Panc1 (cell line): ENCODE results near the gene FAM149A. TPM values are rescaled to one million over a fixed set of nuclear protein-coding genes. Genes with fewer than 3 reads are reported as not detected.

Source experiments
- ATAC-seq: fragments of 200-7000 bp; cut with Tn5 transposase; 2 replicates; pipeline ENCODE4 v1.9.1; 2020; ENCODE audit warnings: mild to moderate bottlenecking, moderate library complexity
- BruUV-seq: library from RNA; stranded (reverse); fragments of 400-500 nt; replicated peaks from 2 replicates; lab custom pipeline; 2021; lab: Mats Ljungman, UMichigan
- CTCF ChIA-PET: fragments of 300-600 bp; sonication (Branson Sonifier 250); formaldehyde crosslinking; loops from one replicate; lab custom pipeline; 2022; ENCODE audit warnings: antibody characterized with exemption; lab: Charles Lee
- POLR2A ChIA-PET: fragments of 300-600 bp; sonication (Branson Sonifier 250); formaldehyde crosslinking; loops from one replicate; lab custom pipeline; 2022; ENCODE audit warnings: antibody characterized with exemption; lab: Charles Lee
- DNase-seq: peaks from one replicate; pipeline ENCODE4 v3.0.0-alpha.2; 2010; ENCODE audit warnings: low read depth, low spot score
- H3K27ac ChIP-seq: 2 replicates; pipeline ENCODE4 v1.5.1; 2011; ENCODE audit warnings: mild to moderate bottlenecking, low read length, inconsistent platforms
- H3K27me3 ChIP-seq: fragments of 200-500 bp; sonication (Bioruptor generic); 2 replicates; pipeline ENCODE4 v1.6.0; 2014; ENCODE audit warnings: low read length, inconsistent platforms; ENCODE audit not compliant: control insufficient read depth, insufficient read depth
- H3K36me3 ChIP-seq: fragments of 200-500 bp; sonication (Bioruptor generic); 2 replicates; pipeline ENCODE4 v1.5.1; 2014; ENCODE audit warnings: inconsistent platforms, mild to moderate bottlenecking, low read length, moderate library complexity; ENCODE audit not compliant: control insufficient read depth, insufficient read depth
- H3K4me1 ChIP-seq: 2 replicates; pipeline ENCODE4 v1.5.1; 2011; ENCODE audit warnings: inconsistent platforms, mild to moderate bottlenecking, low read length, moderate library complexity; ENCODE audit not compliant: control insufficient read depth, insufficient read depth
- H3K4me3 ChIP-seq, 2 experiments: 2 replicates each; pipeline ENCODE4 v1.5.1; 2011 to 2012; ENCODE audit warnings: low read depth in 2 of 2, low read length in 2 of 2, mild to moderate bottlenecking in 2 of 2, inconsistent platforms in 1 of 2, moderate library complexity in 1 of 2
- H3K9me3 ChIP-seq: fragments of 200-500 bp; sonication (Bioruptor generic); 2 replicates; pipeline ENCODE4 v1.5.1; 2014; ENCODE audit warnings: low read depth, mild to moderate bottlenecking, inconsistent platforms, low read length, moderate library complexity; ENCODE audit not compliant: control insufficient read depth, insufficient read depth
- POLR2AphosphoS5 ChIP-seq: IDR thresholded peaks from 2 replicates; pipeline ENCODE4 v1.6.1; 2012; ENCODE audit warnings: mild to moderate bottlenecking, low read depth, low read length, moderate library complexity
- SIN3A ChIP-seq: IDR thresholded peaks from 2 replicates; pipeline ENCODE4 v1.6.1; 2012; ENCODE audit warnings: low read depth, mild to moderate bottlenecking, low read length, moderate library complexity, borderline replicate concordance; ENCODE audit not compliant: insufficient read depth
- TCF7L2 ChIP-seq: IDR thresholded peaks from 2 replicates; pipeline ENCODE4 v1.6.1; 2011; ENCODE audit warnings: mild to moderate bottlenecking, low read depth, low read length, inconsistent platforms
- in situ Hi-C: cut with HindIII; loops from 2 replicates; pipeline ENCODE4 v1.10.0; 2016; ENCODE audit warnings: low sequenced_read_pairs, low pct_unique_long_range_greater_than_20kb
- intact Hi-C: fragments of 100-400 bp; cut with micrococcal nuclease; formaldehyde crosslinking; loops from one replicate; pipeline ENCODE4 v1.10.0; 2022; ENCODE audit not compliant: unreplicated experiment
- total RNA-seq: library from RNA; stranded (reverse); gene quantifications from one replicate; pipeline ENCODE4 v1.2.1, GENCODE V29; 2021; ENCODE audit not compliant: unreplicated experiment
- TF ChIP-seq, protein P1 (sequence below), 2 experiments: IDR thresholded peaks; 2 replicates each; pipeline ENCODE4 v1.6.1; 2011 to 2012; ENCODE audit warnings: low read depth in 2 of 2, control low read depth in 1 of 2, low read length in 1 of 2, mild to moderate bottlenecking in 1 of 2, moderate library complexity in 1 of 2; ENCODE audit not compliant: insufficient read depth in 1 of 2
- TF ChIP-seq, protein P2 (sequence below): fragments of 450-650 bp; IDR thresholded peaks from 2 replicates; pipeline ENCODE4 v1.5.1; 2017; ENCODE audit warnings: mild to moderate bottlenecking

The FAM149A gene
- total RNA-seq, 1 experiment from 2014 or later, result 0.13 TPM

GRCh38 chr4:186088523-186088922, 16.0 kb upstream of the FAM149A start:
- Histone ChIP-seq H3K27me3 (no peaks in the 10 kb centered on the region), H3K27ac (no peak overlapping the region), H3K36me3 (no peaks in the 10 kb centered on the region), H3K9me3 (no peaks in the 10 kb centered on the region), H3K4me3 (no peak overlapping the region), H3K4me1 (no peaks in the 10 kb centered on the region)
- DNase-seq (no peak), ATAC-seq (no peak)
- CTCF ChIA-PET, result no interaction called here
- POLR2A ChIA-PET, result no interaction called here
- in situ Hi-C loops, result no loop called here
- TF ChIP-seq TCF7L2, result no peak
- TF ChIP-seq, protein P1, sequence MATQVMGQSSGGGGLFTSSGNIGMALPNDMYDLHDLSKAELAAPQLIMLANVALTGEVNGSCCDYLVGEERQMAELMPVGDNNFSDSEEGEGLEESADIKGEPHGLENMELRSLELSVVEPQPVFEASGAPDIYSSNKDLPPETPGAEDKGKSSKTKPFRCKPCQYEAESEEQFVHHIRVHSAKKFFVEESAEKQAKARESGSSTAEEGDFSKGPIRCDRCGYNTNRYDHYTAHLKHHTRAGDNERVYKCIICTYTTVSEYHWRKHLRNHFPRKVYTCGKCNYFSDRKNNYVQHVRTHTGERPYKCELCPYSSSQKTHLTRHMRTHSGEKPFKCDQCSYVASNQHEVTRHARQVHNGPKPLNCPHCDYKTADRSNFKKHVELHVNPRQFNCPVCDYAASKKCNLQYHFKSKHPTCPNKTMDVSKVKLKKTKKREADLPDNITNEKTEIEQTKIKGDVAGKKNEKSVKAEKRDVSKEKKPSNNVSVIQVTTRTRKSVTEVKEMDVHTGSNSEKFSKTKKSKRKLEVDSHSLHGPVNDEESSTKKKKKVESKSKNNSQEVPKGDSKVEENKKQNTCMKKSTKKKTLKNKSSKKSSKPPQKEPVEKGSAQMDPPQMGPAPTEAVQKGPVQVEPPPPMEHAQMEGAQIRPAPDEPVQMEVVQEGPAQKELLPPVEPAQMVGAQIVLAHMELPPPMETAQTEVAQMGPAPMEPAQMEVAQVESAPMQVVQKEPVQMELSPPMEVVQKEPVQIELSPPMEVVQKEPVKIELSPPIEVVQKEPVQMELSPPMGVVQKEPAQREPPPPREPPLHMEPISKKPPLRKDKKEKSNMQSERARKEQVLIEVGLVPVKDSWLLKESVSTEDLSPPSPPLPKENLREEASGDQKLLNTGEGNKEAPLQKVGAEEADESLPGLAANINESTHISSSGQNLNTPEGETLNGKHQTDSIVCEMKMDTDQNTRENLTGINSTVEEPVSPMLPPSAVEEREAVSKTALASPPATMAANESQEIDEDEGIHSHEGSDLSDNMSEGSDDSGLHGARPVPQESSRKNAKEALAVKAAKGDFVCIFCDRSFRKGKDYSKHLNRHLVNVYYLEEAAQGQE (IDR thresholded peaks at IDR 0.05; ENCODE audit: insufficient read depth in 1 of 2, low read depth in 2 of 2, low read length in 1 of 2), result no peak
- TF ChIP-seq SIN3A, result no peak
- TF ChIP-seq, protein P2, sequence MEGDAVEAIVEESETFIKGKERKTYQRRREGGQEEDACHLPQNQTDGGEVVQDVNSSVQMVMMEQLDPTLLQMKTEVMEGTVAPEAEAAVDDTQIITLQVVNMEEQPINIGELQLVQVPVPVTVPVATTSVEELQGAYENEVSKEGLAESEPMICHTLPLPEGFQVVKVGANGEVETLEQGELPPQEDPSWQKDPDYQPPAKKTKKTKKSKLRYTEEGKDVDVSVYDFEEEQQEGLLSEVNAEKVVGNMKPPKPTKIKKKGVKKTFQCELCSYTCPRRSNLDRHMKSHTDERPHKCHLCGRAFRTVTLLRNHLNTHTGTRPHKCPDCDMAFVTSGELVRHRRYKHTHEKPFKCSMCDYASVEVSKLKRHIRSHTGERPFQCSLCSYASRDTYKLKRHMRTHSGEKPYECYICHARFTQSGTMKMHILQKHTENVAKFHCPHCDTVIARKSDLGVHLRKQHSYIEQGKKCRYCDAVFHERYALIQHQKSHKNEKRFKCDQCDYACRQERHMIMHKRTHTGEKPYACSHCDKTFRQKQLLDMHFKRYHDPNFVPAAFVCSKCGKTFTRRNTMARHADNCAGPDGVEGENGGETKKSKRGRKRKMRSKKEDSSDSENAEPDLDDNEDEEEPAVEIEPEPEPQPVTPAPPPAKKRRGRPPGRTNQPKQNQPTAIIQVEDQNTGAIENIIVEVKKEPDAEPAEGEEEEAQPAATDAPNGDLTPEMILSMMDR, result no peak
- TF ChIP-seq POLR2AphosphoS5, result no peak
- intact Hi-C loops, result no loop called here
- BruUV-seq, result no TSS peak

DNA sequence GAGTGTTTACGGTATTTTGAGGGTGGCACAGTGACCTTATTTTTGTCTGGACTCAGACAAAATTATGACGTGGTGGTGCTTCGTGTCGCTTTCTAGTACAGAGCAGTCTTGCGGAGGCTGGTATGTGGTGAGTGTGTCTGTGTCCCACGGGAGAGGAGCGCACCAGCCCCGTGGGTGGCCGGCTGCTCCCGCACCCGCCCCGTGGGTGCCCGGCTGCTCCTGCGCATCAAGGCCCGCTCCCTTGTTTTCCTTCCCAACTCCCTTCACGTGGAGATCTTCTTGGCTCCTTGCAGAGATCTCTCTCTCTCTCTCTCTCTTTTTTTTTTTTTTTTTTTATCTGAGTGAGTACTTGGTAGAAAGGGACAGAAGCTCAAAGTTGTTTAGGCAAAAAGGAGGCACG, 12.2 kb upstream of the FAM149A start:
- Histone ChIP-seq H3K4me3 (no peak overlapping the region), H3K9me3 (no peaks in the 10 kb centered on the region), H3K27ac (no peak overlapping the region), H3K36me3 (no peaks in the 10 kb centered on the region), H3K4me1 (no peaks in the 10 kb centered on the region), H3K27me3 (no peaks in the 10 kb centered on the region; the same call in 1 of the 2 replicates)
- DNase-seq (no peak), ATAC-seq (no peak)
- ChIA-PET POLR2A (no interaction called here), CTCF (no interaction called here)
- no TSS peak for BruUV-seq
- in situ Hi-C loops, result no loop called here
- TF ChIP-seq, protein P2, result no peak
- TF ChIP-seq SIN3A, result no peak
- no peak for TF ChIP-seq TCF7L2
- no peak for TF ChIP-seq POLR2AphosphoS5
- intact Hi-C loops, result no loop called here
